Esophagus muscularis mucosa (tissue), 4 donors: ENCODE measurements around the gene ARHGEF35.
"Not testable (repeated sequence)": the region's sequence is repeated elsewhere in the genome, so short reads cannot be mapped to it uniquely, and the experiment has no call there.

Experiments used
- EP300 ChIP-seq: sonication (generic); formaldehyde crosslinking; IDR thresholded peaks from one replicate; pipeline ENCODE4 v1.6.1; 2017; ENCODE audit warnings: antibody characterized with exemption
- POLR2A ChIP-seq: fragments of 450-650 bp; IDR thresholded peaks from one replicate; pipeline ENCODE4 v1.6.1; 2017; ENCODE audit warnings: antibody characterized with exemption, moderate library complexity, mild to moderate bottlenecking, low read depth
- POLR2AphosphoS5 ChIP-seq, 2 donors: sonication (generic); formaldehyde crosslinking; IDR thresholded peaks; one replicate each; pipeline ENCODE4 v1.6.1; 2017; ENCODE audit warnings: antibody characterized with exemption in 2 of 2
- TF ChIP-seq, protein P1 (sequence below), 3 experiments: fragments of 200-600 bp in 2 of 3; fragments of 450-650 bp in 1 of 3; sonication (generic) in 2 of 3; IDR thresholded peaks; one replicate each; pipeline ENCODE4 v1.5.1; 2017 to 2019; ENCODE audit warnings: antibody characterized with exemption in 3 of 3, mild to moderate bottlenecking in 2 of 3, moderate library complexity in 1 of 3

DNA sequence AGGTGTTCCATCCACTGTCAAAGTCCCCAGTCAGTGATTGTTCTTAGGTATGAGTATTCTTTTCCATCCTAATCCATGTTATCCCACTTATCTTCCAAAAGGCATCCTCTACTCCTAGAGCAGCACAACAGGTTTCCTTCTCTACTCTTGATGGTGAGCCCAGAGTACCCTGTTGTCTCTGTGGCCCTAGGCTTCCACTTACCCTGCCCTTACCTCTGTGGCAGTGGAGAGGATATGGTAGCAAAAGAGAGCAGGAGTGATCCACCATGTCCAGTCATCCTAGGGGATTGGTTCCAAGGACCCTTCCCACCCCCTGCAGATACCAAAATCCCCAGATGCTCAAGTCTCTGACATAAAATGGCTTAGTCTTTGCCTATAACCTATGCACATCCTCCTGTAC, 21.6 kb upstream of the ARHGEF35 start:
- TF ChIP-seq POLR2A; POLR2AphosphoS5 (IDR thresholded peaks at IDR 0.05); EP300: not testable (repeated sequence)
- TF ChIP-seq, protein P1, sequence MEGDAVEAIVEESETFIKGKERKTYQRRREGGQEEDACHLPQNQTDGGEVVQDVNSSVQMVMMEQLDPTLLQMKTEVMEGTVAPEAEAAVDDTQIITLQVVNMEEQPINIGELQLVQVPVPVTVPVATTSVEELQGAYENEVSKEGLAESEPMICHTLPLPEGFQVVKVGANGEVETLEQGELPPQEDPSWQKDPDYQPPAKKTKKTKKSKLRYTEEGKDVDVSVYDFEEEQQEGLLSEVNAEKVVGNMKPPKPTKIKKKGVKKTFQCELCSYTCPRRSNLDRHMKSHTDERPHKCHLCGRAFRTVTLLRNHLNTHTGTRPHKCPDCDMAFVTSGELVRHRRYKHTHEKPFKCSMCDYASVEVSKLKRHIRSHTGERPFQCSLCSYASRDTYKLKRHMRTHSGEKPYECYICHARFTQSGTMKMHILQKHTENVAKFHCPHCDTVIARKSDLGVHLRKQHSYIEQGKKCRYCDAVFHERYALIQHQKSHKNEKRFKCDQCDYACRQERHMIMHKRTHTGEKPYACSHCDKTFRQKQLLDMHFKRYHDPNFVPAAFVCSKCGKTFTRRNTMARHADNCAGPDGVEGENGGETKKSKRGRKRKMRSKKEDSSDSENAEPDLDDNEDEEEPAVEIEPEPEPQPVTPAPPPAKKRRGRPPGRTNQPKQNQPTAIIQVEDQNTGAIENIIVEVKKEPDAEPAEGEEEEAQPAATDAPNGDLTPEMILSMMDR (IDR thresholded peaks at IDR 0.05) = not testable (repeated sequence)
